ENCODE measurements around the gene GRB7.

The GRB7 gene

DNA sequence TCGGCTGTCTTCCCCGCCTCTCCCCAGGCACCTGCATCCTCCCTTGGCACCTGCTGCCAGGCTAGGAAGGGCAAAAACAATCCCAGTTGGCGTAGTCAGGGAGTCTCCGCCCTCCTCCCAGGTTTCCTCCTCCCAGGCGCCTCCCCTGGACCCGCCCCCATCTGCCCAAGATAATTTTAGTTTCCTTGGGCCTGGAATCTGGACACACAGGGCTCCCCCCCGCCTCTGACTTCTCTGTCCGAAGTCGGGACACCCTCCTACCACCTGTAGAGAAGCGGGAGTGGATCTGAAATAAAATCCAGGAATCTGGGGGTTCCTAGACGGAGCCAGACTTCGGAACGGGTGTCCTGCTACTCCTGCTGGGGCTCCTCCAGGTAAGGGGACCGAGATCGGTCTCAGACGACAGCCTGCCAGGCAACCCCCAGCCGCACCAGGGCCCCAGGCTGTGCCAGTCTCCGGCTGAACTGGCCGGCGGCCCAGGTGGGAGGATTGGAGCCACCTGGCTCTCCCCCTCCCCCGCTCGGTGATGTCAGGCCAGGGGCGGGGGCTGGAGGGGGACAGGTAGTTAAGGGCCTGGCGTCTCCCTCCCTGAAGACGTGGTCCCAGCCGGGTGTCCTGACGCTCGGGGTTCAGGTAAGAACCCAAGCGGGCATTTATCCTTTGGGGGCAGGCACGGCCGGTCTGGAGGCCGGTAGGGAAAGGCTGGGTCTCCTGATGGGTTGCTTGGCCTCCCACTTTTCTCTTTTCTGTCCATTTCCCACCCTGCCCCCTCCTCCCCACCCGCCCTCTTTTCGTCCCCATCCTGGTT, at the start of gene GRB7:
TSS of gene GRB7 (plus strand) at position 179 of the 808 bp plus-strand sequence. CDS start 4,364 bp downstream, outside the sequence.
- DNase-seq (ENCODE audit: low read depth) = no peak
- TF ChIP-seq, protein P1, sequence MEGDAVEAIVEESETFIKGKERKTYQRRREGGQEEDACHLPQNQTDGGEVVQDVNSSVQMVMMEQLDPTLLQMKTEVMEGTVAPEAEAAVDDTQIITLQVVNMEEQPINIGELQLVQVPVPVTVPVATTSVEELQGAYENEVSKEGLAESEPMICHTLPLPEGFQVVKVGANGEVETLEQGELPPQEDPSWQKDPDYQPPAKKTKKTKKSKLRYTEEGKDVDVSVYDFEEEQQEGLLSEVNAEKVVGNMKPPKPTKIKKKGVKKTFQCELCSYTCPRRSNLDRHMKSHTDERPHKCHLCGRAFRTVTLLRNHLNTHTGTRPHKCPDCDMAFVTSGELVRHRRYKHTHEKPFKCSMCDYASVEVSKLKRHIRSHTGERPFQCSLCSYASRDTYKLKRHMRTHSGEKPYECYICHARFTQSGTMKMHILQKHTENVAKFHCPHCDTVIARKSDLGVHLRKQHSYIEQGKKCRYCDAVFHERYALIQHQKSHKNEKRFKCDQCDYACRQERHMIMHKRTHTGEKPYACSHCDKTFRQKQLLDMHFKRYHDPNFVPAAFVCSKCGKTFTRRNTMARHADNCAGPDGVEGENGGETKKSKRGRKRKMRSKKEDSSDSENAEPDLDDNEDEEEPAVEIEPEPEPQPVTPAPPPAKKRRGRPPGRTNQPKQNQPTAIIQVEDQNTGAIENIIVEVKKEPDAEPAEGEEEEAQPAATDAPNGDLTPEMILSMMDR (conservative IDR thresholded peaks at IDR 0.05; ENCODE audit: low read depth, low read length) = no peak
- H3K4me3 ChIP-seq (ENCODE audit: low read depth, low read length) = peak within 1 kb of the TSS; percentile 24

DNA sequence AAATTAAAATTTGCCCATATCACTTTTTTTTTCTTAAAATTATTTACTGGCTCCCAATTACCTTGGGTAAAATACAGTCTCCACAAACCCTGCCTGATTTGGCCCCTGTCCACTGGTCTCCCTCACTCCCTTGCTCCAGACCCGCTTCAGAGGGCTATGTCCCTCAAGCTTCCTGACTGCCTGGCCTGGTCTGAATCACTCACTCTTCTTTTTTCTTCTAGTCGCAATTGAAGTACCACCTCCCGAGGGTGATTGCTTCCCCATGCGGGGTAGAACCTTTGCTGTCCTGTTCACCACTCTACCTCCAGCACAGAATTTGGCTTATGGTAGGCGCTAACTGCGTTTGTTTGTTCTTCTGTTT, 49.3 kb upstream of the GRB7 start:
- TF ChIP-seq, protein P1 (conservative IDR thresholded peaks at IDR 0.05; ENCODE audit: low read depth, low read length) = no peak
- peak overlapping the region; percentile 79 for H3K4me3 ChIP-seq (ENCODE audit: low read depth, low read length)
- DNase-seq (ENCODE audit: low read depth) = peak; percentile 21

DNA sequence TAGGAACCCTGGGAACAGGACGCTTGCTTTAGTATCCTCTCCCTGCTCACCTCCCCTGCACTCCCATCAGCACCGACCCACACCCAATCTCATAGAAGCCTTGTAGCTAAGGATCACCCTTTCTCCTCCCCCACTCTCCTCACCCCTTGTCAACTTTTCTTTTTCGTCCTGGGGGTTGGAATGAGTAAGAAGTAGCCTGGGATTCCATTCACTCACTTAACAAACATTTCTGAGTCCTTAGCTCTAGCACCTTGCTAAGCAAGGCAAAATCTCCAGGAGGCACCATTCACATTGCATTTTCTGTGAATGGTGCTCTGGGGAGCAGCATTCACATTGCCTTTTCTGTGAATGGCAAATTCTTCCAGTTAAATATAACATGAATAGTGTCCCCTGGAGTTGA, 48.8 kb upstream of the GRB7 start:
- TF ChIP-seq, protein P1 (conservative IDR thresholded peaks at IDR 0.05; ENCODE audit: low read depth, low read length) = no peak
- no peak for DNase-seq (ENCODE audit: low read depth)

DNA sequence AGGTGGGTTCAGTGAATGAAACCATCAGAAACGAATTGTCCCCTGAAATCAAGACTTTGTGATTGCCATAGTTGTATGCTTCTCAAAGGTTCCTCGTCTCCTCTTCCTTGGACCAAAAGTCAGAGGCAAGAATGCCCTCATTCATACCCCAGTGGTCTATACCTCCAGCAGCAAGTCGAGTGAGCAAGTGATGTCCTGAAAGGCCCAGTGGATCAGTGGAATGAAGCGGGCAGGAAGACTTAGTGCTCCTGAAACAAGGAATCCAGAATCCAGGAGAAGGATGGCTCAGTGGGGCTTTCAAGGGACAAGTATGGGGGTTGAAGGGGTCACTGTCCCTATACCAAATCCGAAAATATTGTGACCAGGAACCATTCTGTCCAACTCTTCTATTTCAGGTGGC, 43.1 kb upstream of the GRB7 start:
- no peak for DNase-seq (ENCODE audit: low read depth)
- TF ChIP-seq, protein P1 (conservative IDR thresholded peaks at IDR 0.05; ENCODE audit: low read depth, low read length) = no peak
- no peak overlapping the region for H3K4me3 ChIP-seq (ENCODE audit: low read depth, low read length)

More for the DNA sequence above, 48.8 kb upstream of the GRB7 start:
- H3K4me3 ChIP-seq (ENCODE audit: low read depth, low read length) = no peak overlapping the region

DNA sequence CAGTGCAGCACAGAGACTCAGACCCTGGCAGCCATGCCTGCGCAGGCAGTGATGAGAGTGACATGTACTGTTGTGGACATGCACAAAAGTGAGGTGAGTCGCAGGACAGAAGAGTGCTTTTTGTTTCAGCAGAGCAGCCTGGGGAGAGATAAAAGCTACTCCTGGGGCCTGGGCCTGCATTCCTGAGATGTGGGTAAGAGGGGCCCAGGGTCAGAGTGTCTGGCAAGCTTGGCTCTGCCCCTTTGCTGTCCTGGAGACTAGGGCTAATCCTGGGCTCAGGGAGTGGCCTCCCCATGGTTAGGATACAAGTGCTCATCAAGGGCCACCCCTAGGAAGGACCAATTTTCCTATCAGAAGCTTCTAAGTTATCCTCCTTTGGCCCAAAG, 42.7 kb upstream of the GRB7 start:
- TF ChIP-seq, protein P1 (conservative IDR thresholded peaks at IDR 0.05; ENCODE audit: low read depth, low read length) = no peak
- no peak for DNase-seq (ENCODE audit: low read depth)
- no peak overlapping the region for H3K4me3 ChIP-seq (ENCODE audit: low read depth, low read length)

DNA sequence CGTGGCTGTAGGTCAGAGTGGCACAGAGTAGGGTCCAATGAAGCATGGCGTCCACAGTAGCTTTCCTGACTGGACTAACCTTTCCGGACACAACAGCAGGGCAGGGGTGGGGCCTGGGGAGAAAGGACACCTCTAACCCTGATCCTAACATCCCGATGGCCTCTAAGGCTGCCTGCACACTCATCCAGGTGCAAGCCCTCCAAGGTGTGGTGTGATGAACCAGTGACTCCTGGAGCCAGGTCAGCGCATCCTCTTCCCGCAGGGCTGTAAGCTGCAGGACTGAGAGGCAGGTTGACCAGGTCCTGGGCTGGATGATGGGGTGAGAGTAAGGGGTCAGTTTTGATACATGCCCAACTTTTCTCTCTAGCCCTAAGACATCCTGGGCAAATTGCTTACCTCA, 41.0 kb upstream of the GRB7 start:
- no peak overlapping the region for H3K4me3 ChIP-seq (ENCODE audit: low read depth, low read length)

More for the DNA sequence above, 41.0 kb upstream of the GRB7 start:
- TF ChIP-seq, protein P1 (conservative IDR thresholded peaks at IDR 0.05; ENCODE audit: low read depth, low read length) = no peak
- no peak for DNase-seq (ENCODE audit: low read depth)

Measured in choroid plexus epithelial cell (primary cell).